SH-SY5Y (cell line): ENCODE data around the gene ORAI2.

Source experiments
- GATA2 ChIP-seq: IDR thresholded peaks from 2 replicates; pipeline ENCODE4 v1.6.1; 2011; ENCODE audit warnings: mild to moderate bottlenecking, low read depth, low read length
- GATA3 ChIP-seq: IDR thresholded peaks from 2 replicates; pipeline ENCODE4 v1.6.1; 2011; ENCODE audit warnings: low read depth, mild to moderate bottlenecking, low read length, moderate library complexity

GRCh38 chr7:102416406-102416805 lies 17.0 kb upstream of the ORAI2 start:
- TF ChIP-seq GATA3 (no peak), GATA2 (no peak)
